WI38 (cell line): ENCODE measurements around the gene PGAM2.

Experiments used
- H3K4me3 ChIP-seq: 2 replicates; pipeline ENCODE4 v1.5.1; 2011; ENCODE audit warnings: low read depth, mild to moderate bottlenecking, control low read depth, low read length
- CTCF ChIP-seq: IDR thresholded peaks from 2 replicates; pipeline ENCODE4 v1.5.1; 2012; ENCODE audit warnings: low read depth, mild to moderate bottlenecking, control low read depth, low read length

The PGAM2 gene

GRCh38 chr7:44065431-44066110 is at the start of gene PGAM2:
TSS of gene PGAM2 (minus strand) at chr7:44065567. CDS start at chr7:44065529, 38 bp downstream.
- TF ChIP-seq CTCF = no peak
- no peak within 1 kb of the TSS for H3K4me3 ChIP-seq

GRCh38 chr7:44114586-44115310 is 49.4 kb upstream of the PGAM2 start:
- no peak overlapping the region for H3K4me3 ChIP-seq
- TF ChIP-seq CTCF = no peak

GRCh38 chr7:44113764-44114354 is 48.5 kb upstream of the PGAM2 start:
- no peak overlapping the region for H3K4me3 ChIP-seq
- no peak for TF ChIP-seq CTCF

- no peak for TF ChIP-seq CTCF
- no peak overlapping the region for H3K4me3 ChIP-seq
Measured at GRCh38 chr7:44112997-44113763, 47.8 kb upstream of the PGAM2 start.

GRCh38 chr7:44112231-44112996 is 47.0 kb upstream of the PGAM2 start:
- no peak for TF ChIP-seq CTCF

GRCh38 chr7:44111761-44112160 is 46.4 kb upstream of the PGAM2 start:
- no peak overlapping the region for H3K4me3 ChIP-seq
- no peak for TF ChIP-seq CTCF

More at GRCh38 chr7:44112231-44112996, 47.0 kb upstream of the PGAM2 start:
- no peak overlapping the region for H3K4me3 ChIP-seq
